ENCODE measurements around the gene CRADD. TPM values are rescaled to one million over a fixed set of nuclear protein-coding genes. Genes with fewer than 3 reads are reported as not detected.
"Not testable (repeated sequence)": the region's sequence is repeated elsewhere in the genome, so short reads cannot be mapped to it uniquely, and the experiment has no call there.

Gene CRADD
- total RNA-seq, 6 experiments from 2014 or later, result 17.2 to 65.3 (median 30.8) TPM

GRCh38 chr12:93924367-93924766 lies 247.2 kb downstream of the CRADD start:
- no peak overlapping the region for H3K27ac ChIP-seq
- TF ChIP-seq POLR2A (IDR thresholded peaks at IDR 0.05), result no peak
- TF ChIP-seq CTCF (IDR thresholded peaks at IDR 0.05), result no peak
- no peak for ATAC-seq
- H3K27me3 ChIP-seq, result no peaks in the 10 kb centered on the region
- intact Hi-C loops (cut with DNase I), result no loop called here
- peaks cover 0 to 4% (median 0%) of the 10 kb centered on the region in 4 donors for H3K9me3 ChIP-seq
- no peak for DNase-seq
- H3K36me3 ChIP-seq, result no peaks in the 10 kb centered on the region
- H3K4me3 ChIP-seq, result no peak overlapping the region
- no peaks in the 10 kb centered on the region for H3K4me1 ChIP-seq

GRCh38 chr12:93925585-93926205 lies 248.5 kb downstream of the CRADD start:
- H3K9me3 ChIP-seq, result peaks cover 0 to 4% (median 0%) of the 10 kb centered on the region in 4 donors
- no peak for DNase-seq
- H3K36me3 ChIP-seq, result no peaks in the 10 kb centered on the region
- TF ChIP-seq CTCF (IDR thresholded peaks at IDR 0.05) (no peak), POLR2A (IDR thresholded peaks at IDR 0.05) (no peak)
- H3K4me3 ChIP-seq, result no peak overlapping the region
- H3K4me1 ChIP-seq, result no peaks in the 10 kb centered on the region
- H3K27ac ChIP-seq, result no peak overlapping the region
- H3K27me3 ChIP-seq, result no peaks in the 10 kb centered on the region
- intact Hi-C loops (cut with DNase I), result no loop called here
- 72% methylated on average over 3 of the region's 3 CpGs for WGBS (ENCODE audit: insufficient coverage, low coverage, low lambda C conversion rate, missing lambda C conversion rate)
- ATAC-seq, result no peak

DNA sequence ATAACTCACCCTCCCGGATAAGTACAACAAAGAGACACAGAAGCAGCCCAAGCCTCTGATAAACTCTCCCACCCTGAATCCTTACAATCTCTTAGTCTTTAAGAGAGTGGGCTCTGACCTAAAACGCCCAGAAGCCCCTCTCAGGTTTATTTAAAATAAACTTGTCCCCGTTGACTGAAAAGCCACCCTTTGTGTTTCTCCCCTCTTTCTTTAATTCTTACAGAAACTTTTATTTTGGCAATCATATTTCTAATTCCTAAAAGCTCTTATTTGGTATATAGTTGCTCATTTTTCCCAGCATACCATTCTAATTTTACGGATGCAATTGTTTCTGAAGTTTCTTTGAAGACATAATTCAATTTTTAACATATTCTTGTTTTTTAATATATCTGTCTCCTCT lies 249.1 kb downstream of the CRADD start:
- Histone ChIP-seq H3K27me3 (no peaks in the 10 kb centered on the region), H3K36me3 (no peaks in the 10 kb centered on the region), H3K27ac (no peak overlapping the region), H3K4me3 (no peak overlapping the region), H3K4me1 (no peaks in the 10 kb centered on the region), H3K9me3 (peaks cover 0 to 4% (median 0%) of the 10 kb centered on the region in 4 donors)
- ATAC-seq, result no peak
- DNase-seq, result no peak
- 73% methylated on average over 3 of the region's 4 CpGs for WGBS (ENCODE audit: insufficient coverage, low coverage, low lambda C conversion rate, missing lambda C conversion rate)
- intact Hi-C loops (cut with DNase I), result no loop called here
- TF ChIP-seq CTCF (IDR thresholded peaks at IDR 0.05) (no peak), POLR2A (IDR thresholded peaks at IDR 0.05) (no peak)

GRCh38 chr12:93929081-93929480 lies 251.9 kb downstream of the CRADD start:
- H3K27me3 ChIP-seq; H3K4me1 ChIP-seq; H3K4me3 ChIP-seq; H3K9me3 ChIP-seq; H3K36me3 ChIP-seq; ATAC-seq; H3K27ac ChIP-seq; intact Hi-C loops (cut with DNase I); DNase-seq: not testable (repeated sequence)
- WGBS (ENCODE audit: insufficient coverage, low coverage, low lambda C conversion rate, missing lambda C conversion rate), result 90% methylated on average over 4 of the region's 4 CpGs

- Histone ChIP-seq H3K4me1 (no peaks in the 10 kb centered on the region), H3K36me3 (no peaks in the 10 kb centered on the region), H3K27me3 (no peaks in the 10 kb centered on the region), H3K4me3 (no peak overlapping the region), H3K9me3 (no peaks in the 10 kb centered on the region), H3K27ac (no peak overlapping the region)
- WGBS (ENCODE audit: insufficient coverage, low coverage, low lambda C conversion rate, missing lambda C conversion rate), result 87% methylated on average over 7 of the region's 7 CpGs
- intact Hi-C loops (cut with DNase I), result no loop called here
- ATAC-seq, result no peak
- TF ChIP-seq POLR2A (IDR thresholded peaks at IDR 0.05) (no peak), CTCF (IDR thresholded peaks at IDR 0.05) (no peak)
- DNase-seq, result no peak
Measured at GRCh38 chr12:93937812-93938211, 260.6 kb downstream of the CRADD start.
